Measurements from ENCODE around the gene HYAL3. TPM values are rescaled to one million over a fixed set of nuclear protein-coding genes. Genes with fewer than 3 reads are reported as not detected.
A peak's percentile ranks its signal among the peaks of the same experiment; 100 is the strongest.
"Not testable (repeated sequence)": the region's sequence is repeated elsewhere in the genome, so short reads cannot be mapped to it uniquely, and the experiment has no call there.

HYAL3 gene
- total RNA-seq, 4 donors from 2014 or later, result 1.9 to 3.9 (median 3.3) TPM; not detected in 1

- Histone ChIP-seq H3K27ac (peak overlapping the region; percentile 97 to 99), H3K4me3 (no peak overlapping the region), H3K27me3 (no peaks in the 10 kb centered on the region), H3K9me3 (no peaks in the 10 kb centered on the region), H3K36me3 (no peaks in the 10 kb centered on the region), H3K4me1 (peaks cover 9 to 42% of the 10 kb centered on the region in 2 donors)
- intact Hi-C loops (cut with DNase I; ENCODE audit: low total_unique reads), result no loop called here
- TF ChIP-seq POLR2A (IDR thresholded peaks at IDR 0.05), result peak; percentile 34 to 43
- TF ChIP-seq, protein P1, sequence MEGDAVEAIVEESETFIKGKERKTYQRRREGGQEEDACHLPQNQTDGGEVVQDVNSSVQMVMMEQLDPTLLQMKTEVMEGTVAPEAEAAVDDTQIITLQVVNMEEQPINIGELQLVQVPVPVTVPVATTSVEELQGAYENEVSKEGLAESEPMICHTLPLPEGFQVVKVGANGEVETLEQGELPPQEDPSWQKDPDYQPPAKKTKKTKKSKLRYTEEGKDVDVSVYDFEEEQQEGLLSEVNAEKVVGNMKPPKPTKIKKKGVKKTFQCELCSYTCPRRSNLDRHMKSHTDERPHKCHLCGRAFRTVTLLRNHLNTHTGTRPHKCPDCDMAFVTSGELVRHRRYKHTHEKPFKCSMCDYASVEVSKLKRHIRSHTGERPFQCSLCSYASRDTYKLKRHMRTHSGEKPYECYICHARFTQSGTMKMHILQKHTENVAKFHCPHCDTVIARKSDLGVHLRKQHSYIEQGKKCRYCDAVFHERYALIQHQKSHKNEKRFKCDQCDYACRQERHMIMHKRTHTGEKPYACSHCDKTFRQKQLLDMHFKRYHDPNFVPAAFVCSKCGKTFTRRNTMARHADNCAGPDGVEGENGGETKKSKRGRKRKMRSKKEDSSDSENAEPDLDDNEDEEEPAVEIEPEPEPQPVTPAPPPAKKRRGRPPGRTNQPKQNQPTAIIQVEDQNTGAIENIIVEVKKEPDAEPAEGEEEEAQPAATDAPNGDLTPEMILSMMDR (IDR thresholded peaks at IDR 0.05), result no peak
- peak in 1 of 2 donors; percentile 61 for DNase-seq
Observed at GRCh38 chr3:50264964-50265485, 34.2 kb downstream of the HYAL3 start.

DNA sequence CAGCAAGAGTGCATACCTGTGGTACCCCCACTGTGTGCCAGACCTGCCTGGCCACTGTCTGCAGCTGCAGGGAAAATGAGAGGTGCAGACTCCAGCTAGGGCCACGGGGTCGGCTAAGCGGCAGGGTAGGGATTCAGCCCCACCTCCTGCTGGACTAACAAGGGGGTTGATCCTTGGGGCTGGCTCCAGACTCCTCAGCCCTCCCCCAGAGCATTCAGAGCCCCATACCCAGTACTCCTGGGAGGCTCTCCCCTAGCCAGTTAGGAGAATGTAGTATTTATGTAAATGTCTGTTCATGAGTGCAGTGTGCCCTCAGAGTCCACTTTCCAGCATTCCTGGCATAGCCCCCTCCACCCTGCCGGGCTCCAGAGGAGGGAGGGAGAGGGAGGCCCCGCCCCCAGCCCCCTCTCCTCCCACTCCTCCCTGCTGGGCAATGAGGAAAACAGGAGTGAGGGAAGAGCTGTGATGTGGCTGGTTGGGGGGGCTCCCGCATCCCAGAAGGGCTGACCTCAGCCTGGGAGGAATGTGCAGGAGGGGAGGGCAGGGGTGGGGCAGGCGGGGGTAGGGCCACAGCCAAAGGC lies 34.7 kb downstream of the HYAL3 start:
- Histone ChIP-seq H3K4me3 (no peak overlapping the region), H3K36me3 (no peaks in the 10 kb centered on the region), H3K9me3 (no peaks in the 10 kb centered on the region), H3K4me1 (peaks cover 9 to 41% of the 10 kb centered on the region in 2 donors), H3K27me3 (no peaks in the 10 kb centered on the region), H3K27ac (peak overlapping the region; percentile 97 to 99)
- intact Hi-C loops (cut with DNase I; ENCODE audit: low total_unique reads), result no loop called here
- TF ChIP-seq, protein P1 (IDR thresholded peaks at IDR 0.05), result peak in 1 of 4 experiments; percentile 22
- TF ChIP-seq POLR2A (IDR thresholded peaks at IDR 0.05), result peak in 1 of 2 donors; percentile 26
- DNase-seq, result peak; percentile 92 to 95

GRCh38 chr3:50263478-50264382 lies 35.5 kb downstream of the HYAL3 start:
- Histone ChIP-seq H3K36me3 (no peaks in the 10 kb centered on the region), H3K9me3 (no peaks in the 10 kb centered on the region), H3K4me1 (peaks cover 9 to 40% of the 10 kb centered on the region in 2 donors), H3K27me3 (no peaks in the 10 kb centered on the region), H3K27ac (peak overlapping the region; percentile 97 to 99), H3K4me3 (no peak overlapping the region)
- DNase-seq, result no peak
- no peak for TF ChIP-seq POLR2A (IDR thresholded peaks at IDR 0.05)
- TF ChIP-seq, protein P1 (IDR thresholded peaks at IDR 0.05), result no peak
- intact Hi-C loops (cut with DNase I; ENCODE audit: low total_unique reads), result no loop called here

DNA sequence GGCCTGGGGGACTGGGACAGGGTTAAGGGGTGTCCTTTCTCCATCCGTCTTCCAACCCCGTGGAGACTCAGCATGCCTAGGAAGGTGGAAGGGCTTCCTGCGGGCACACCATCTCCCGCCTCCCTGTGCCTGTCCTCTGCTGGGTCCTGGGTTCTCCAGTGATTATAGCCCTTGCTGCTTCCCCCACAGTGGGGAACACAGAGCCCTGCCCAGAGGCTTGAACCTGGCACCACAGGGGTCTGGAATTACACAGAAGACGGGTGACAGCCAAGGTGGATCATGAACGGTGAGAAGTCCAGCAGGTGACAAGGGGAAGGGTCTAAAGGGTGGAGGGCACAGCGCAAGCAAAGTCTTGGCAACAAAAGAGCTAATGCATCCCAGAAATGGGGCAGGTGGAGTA lies 36.4 kb downstream of the HYAL3 start:
- Histone ChIP-seq H3K4me1 (peaks cover 9 to 34% of the 10 kb centered on the region in 2 donors), H3K9me3 (no peaks in the 10 kb centered on the region), H3K27me3 (no peaks in the 10 kb centered on the region), H3K36me3 (no peaks in the 10 kb centered on the region), H3K4me3 (no peak overlapping the region), H3K27ac (peak overlapping the region; percentile 97 to 99)
- no peak for TF ChIP-seq POLR2A (IDR thresholded peaks at IDR 0.05)
- TF ChIP-seq, protein P1 (IDR thresholded peaks at IDR 0.05), result no peak
- intact Hi-C loops (cut with DNase I; ENCODE audit: low total_unique reads), result no loop called here
- DNase-seq, result no peak

DNA sequence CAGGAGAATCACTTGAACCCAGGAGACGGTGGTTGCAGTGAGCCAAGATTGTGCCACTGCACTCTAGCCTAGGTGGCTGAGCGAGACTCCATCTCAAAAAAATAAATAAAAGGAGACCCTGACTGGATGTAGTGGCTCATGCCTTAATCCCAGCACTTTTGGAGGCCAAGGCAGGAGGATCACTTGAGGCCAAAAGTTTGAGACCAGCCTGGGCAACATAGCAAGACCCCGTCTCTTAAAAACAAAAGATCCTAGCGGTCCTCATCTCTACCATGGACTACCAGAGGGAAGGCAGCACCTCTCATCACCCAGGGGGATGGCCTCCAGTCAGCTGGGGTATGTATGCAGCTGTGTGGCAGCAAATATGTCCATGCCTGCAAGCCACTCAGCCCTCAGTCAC lies 37.0 kb downstream of the HYAL3 start:
- H3K9me3 ChIP-seq; H3K27me3 ChIP-seq; DNase-seq; H3K36me3 ChIP-seq; H3K4me3 ChIP-seq; intact Hi-C loops (cut with DNase I; ENCODE audit: low total_unique reads): not testable (repeated sequence)
- Histone ChIP-seq H3K4me1 (peaks cover 9 to 34% of the 10 kb centered on the region in 2 donors), H3K27ac (peak overlapping the region; percentile 97 to 99)
